HepG2 (cell line): ENCODE data around the gene MTX1. TPM values are rescaled to one million over a fixed set of nuclear protein-coding genes. Genes with fewer than 3 reads are reported as not detected.
A peak's percentile ranks its signal among the peaks of the same experiment; 100 is the strongest.

Experiments used
- ARHGAP35 ChIP-seq: sonication (generic); formaldehyde crosslinking; IDR thresholded peaks from 2 replicates; pipeline ENCODE4 v1.9.0; 2022; ENCODE audit warnings: mild to moderate bottlenecking, inconsistent platforms, moderate library complexity, missing genetic modification reagents, borderline replicate concordance
- CAMTA2 ChIP-seq: sonication (generic); formaldehyde crosslinking; IDR thresholded peaks from 2 replicates; pipeline ENCODE4 v1.4.0; 2020; ENCODE audit warnings: mild to moderate bottlenecking, missing genetic modification reagents, borderline replicate concordance
- ERF ChIP-seq: IDR thresholded peaks from 2 replicates; pipeline ENCODE4 v1.6.1; 2018; ENCODE audit warnings: missing biosample characterization, missing genetic modification reagents
- ETV5 ChIP-seq: IDR thresholded peaks from 2 replicates; pipeline ENCODE4 v1.6.1; 2018; ENCODE audit warnings: missing biosample characterization, missing genetic modification reagents, inconsistent platforms, borderline replicate concordance
- HDAC2 ChIP-seq: sonication (generic); formaldehyde crosslinking; IDR thresholded peaks from 2 replicates; pipeline ENCODE4 v1.4.0; 2020; ENCODE audit warnings: missing genetic modification reagents
- HIVEP1 ChIP-seq: sonication (generic); formaldehyde crosslinking; IDR thresholded peaks from 2 replicates; pipeline ENCODE4 v1.4.0; 2020; ENCODE audit warnings: mild to moderate bottlenecking, missing genetic modification reagents
- HMG20A ChIP-seq: IDR thresholded peaks from 2 replicates; pipeline ENCODE4 v1.6.1; 2016; ENCODE audit warnings: borderline replicate concordance
- HNRNPLL ChIP-seq: fragments of 200-400 bp; formaldehyde crosslinking; IDR thresholded peaks from 2 replicates; pipeline ENCODE4 v1.6.1; 2017; ENCODE audit warnings: mild to moderate bottlenecking, low read depth, low read length; ENCODE audit not compliant: poor library complexity, severe bottlenecking
- IRF1 ChIP-seq: sonication (generic); formaldehyde crosslinking; IDR thresholded peaks from 2 replicates; pipeline ENCODE4 v1.4.0; 2020; ENCODE audit warnings: low read depth, mild to moderate bottlenecking, missing genetic modification reagents
- KAT8 ChIP-seq: IDR thresholded peaks from 2 replicates; pipeline ENCODE4 v1.6.1; 2016; ENCODE audit warnings: missing genetic modification reagents, missing compliant biosample characterization
- MAF1 ChIP-seq: sonication (generic); formaldehyde crosslinking; IDR thresholded peaks from 2 replicates; pipeline ENCODE4 v1.5.0; 2020; ENCODE audit warnings: missing genetic modification reagents, borderline replicate concordance
- MIER3 ChIP-seq: IDR thresholded peaks from 2 replicates; pipeline ENCODE4 v1.6.1; 2016; ENCODE audit warnings: missing compliant biosample characterization, borderline replicate concordance
- MLX ChIP-seq: IDR thresholded peaks from 2 replicates; pipeline ENCODE4 v1.6.1; 2016
- NONO ChIP-seq, 2 experiments: fragments of 450-650 bp in 1 of 2; sonication (generic) in 1 of 2; formaldehyde crosslinking in 1 of 2; IDR thresholded peaks in 1 of 2; conservative IDR thresholded peaks in 1 of 2; 2 replicates each; pipeline versions ENCODE4 v1.6.1 to v1.8.0; 2017 to 2022; ENCODE audit warnings: mild to moderate bottlenecking in 1 of 2, missing genetic modification reagents in 1 of 2, moderate library complexity in 1 of 2
- NR0B2 ChIP-seq: sonication (generic); formaldehyde crosslinking; IDR thresholded peaks from 2 replicates; pipeline ENCODE4 v1.4.0; 2020; ENCODE audit warnings: mild to moderate bottlenecking, missing genetic modification reagents
- RXRB ChIP-seq: IDR thresholded peaks from 2 replicates; pipeline ENCODE4 v1.6.1; 2016; ENCODE audit warnings: borderline replicate concordance, missing genetic modification reagents, missing compliant biosample characterization
- ZNF598 ChIP-seq: sonication (generic); formaldehyde crosslinking; IDR thresholded peaks from 2 replicates; pipeline ENCODE4 v1.5.1; 2020; ENCODE audit warnings: mild to moderate bottlenecking, missing genetic modification reagents, borderline replicate concordance
- ZNF639 ChIP-seq: conservative IDR thresholded peaks from 2 replicates; pipeline ENCODE4 v1.6.1; 2018; ENCODE audit warnings: missing genetic modification reagents
- ZZZ3 ChIP-seq: sonication (generic); formaldehyde crosslinking; IDR thresholded peaks from 2 replicates; pipeline ENCODE4 v1.4.0; 2020; ENCODE audit warnings: missing genetic modification reagents, mild to moderate bottlenecking, borderline replicate concordance
- polyA plus RNA-seq, 8 experiments: library from polyadenylated mRNA; depleted of rRNA in 3 of 8; stranded (reverse) in 7 of 8; unstranded in 1 of 8; fragments of >200 nt; fragmentation: Illumina TruSeq in 4 of 8; extraction: Trizol in 4 of 8; gene quantifications; 2 replicates each; pipeline versions ENCODE4 v1.2.1 to v1.2.3, GENCODE V29; 2011 to 2016; ENCODE audit warnings: low read depth in 4 of 8, missing spikeins in 1 of 8, mixed read lengths in 1 of 8; ENCODE audit not compliant: insufficient read depth in 1 of 8
- total RNA-seq, 5 experiments: library from RNA; depleted of rRNA; stranded (reverse); fragments of >200 nt; fragmentation: Illumina TruSeq; extraction: Trizol; gene quantifications; 2 replicates each; pipeline ENCODE4 v1.2.3, GENCODE V29; 2016; ENCODE audit warnings: low read depth in 1 of 5
- TF ChIP-seq, protein P1 (sequence below): sonication (generic); formaldehyde crosslinking; IDR thresholded peaks from 2 replicates; pipeline ENCODE4 v1.5.1; 2020; ENCODE audit warnings: missing genetic modification reagents, mild to moderate bottlenecking, borderline replicate concordance

The MTX1 gene
- total and polyA plus RNA-seq, 2 of the 13 experiments (the other 11 are each of a cell fraction or from before 2014, with no cell fraction given) = 64.5 to 72.6 TPM

DNA sequence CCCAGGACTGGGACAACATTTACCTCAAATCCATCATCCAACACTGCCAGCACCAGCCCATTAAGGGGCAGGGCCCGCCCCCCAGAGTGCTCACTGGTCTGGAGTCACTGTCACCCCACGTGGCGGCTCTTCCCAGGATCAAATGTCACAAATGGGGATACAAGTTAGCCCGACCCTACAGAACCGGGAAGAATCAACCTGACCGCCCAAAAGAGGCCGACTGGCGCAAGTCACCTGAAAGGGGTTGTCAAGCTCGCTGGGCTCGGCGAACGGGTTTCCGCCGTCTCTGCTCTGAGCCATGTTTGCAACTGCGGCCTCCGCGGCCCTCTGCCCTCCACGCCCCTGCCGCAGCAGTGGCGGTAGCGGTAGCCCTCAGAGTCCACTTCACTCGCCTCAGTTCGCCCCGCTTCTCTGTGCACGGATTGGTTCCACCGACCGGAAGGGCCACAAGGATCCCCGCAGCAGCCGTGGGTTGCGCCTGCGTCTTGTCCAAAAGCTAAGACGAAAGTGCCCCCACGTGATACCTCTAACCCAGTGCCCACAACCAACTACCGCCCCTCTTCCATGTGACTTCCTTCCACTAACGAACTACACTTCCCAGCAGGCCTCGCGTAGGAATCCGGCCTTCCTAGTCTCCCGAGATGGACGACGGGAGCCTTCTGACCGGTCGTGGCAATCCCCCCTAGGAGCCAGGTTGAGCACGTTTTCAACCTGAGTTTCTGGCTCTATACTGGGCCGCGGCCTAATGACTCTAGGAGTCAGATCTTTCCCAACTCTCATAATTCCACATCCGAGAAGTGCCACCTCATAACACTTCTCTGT lies 53.6 kb downstream of the MTX1 start, which contains the start of gene SCAMP3 (continued):
- TF ChIP-seq NR0B2 (CRISPR knock-in tag) (peak; percentile 94; the same call in 1 of the 2 replicates), ERF (peak; percentile 90), MIER3 (CRISPR knock-in tag) (peak; percentile 68; the same call in 1 of the 2 replicates), KAT8 (CRISPR knock-in tag) (peak; percentile 90), HDAC2 (0 out of 2 replicates have a peak, but pooled peaks have one; percentile 11), ARHGAP35 (CRISPR knock-in tag) (peak; percentile 69; the same call in 1 of the 2 replicates), ZNF598 (CRISPR knock-in tag) (peak; percentile 53; the same call in 1 of the 2 replicates), ZZZ3 (CRISPR knock-in tag) (0 out of 2 replicates have a peak, but pooled peaks have one; percentile 48), CAMTA2 (CRISPR knock-in tag) (no peak; the same call in 1 of the 2 replicates), ETV5 (CRISPR knock-in tag) (peak; percentile 75), MLX (peak; percentile 70; the same call in 1 of the 2 replicates), IRF1 (0 out of 2 replicates have a peak, but pooled peaks have one; percentile 51), RXRB (CRISPR knock-in tag) (peak; percentile 63; the same call in 1 of the 2 replicates), NONO (IDR thresholded peaks at IDR 0.05) (no peak), NONO (CRISPR knock-in tag; conservative IDR thresholded peaks at IDR 0.05) (peak; percentile 97), HNRNPLL (peak; percentile 92), ZNF639 (CRISPR knock-in tag) (peak; percentile 75; the same call in 1 of the 2 replicates), HMG20A (no peak), MAF1 (CRISPR knock-in tag) (0 out of 2 replicates have a peak, but pooled peaks have one; percentile 31), HIVEP1 (CRISPR knock-in tag) (no peak)
- TF ChIP-seq, protein P1, sequence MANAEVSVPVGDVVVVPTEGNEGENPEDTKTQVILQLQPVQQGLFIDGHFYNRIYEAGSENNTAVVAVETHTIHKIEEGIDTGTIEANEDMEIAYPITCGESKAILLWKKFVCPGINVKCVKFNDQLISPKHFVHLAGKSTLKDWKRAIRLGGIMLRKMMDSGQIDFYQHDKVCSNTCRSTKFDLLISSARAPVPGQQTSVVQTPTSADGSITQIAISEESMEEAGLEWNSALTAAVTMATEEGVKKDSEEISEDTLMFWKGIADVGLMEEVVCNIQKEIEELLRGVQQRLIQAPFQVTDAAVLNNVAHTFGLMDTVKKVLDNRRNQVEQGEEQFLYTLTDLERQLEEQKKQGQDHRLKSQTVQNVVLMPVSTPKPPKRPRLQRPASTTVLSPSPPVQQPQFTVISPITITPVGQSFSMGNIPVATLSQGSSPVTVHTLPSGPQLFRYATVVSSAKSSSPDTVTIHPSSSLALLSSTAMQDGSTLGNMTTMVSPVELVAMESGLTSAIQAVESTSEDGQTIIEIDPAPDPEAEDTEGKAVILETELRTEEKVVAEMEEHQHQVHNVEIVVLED (CRISPR knock-in tag) = peak; percentile 89
